Ascending aorta (tissue), 2 donors: Measurements from ENCODE around the gene WASHC4. TPM values are rescaled to one million over a fixed set of nuclear protein-coding genes. Genes with fewer than 3 reads are reported as not detected.

Experiments used
- DNase-seq, 2 donors: peaks; one replicate each; pipeline ENCODE4 v3.0.0-alpha.2; 2019; ENCODE audit warnings: low spot score in 2 of 2
- H3K27ac ChIP-seq, 2 donors: fragments of 200-600 bp; sonication (generic); one replicate each; pipeline ENCODE4 v1.5.1; 2016 to 2017; ENCODE audit warnings: mild to moderate bottlenecking in 1 of 2
- H3K27me3 ChIP-seq: fragments of 200-600 bp; sonication (generic); one replicate; pipeline ENCODE4 v1.5.1; 2017
- H3K36me3 ChIP-seq, 2 donors: fragments of 200-600 bp; sonication (generic); one replicate each; pipeline ENCODE4 v1.5.1; 2016
- H3K4me1 ChIP-seq, 2 donors: fragments of 200-600 bp; sonication (generic); one replicate each; pipeline ENCODE4 v1.5.1; 2016 to 2017; ENCODE audit warnings: mild to moderate bottlenecking in 1 of 2
- H3K4me3 ChIP-seq, 2 donors: fragments of 200-600 bp; sonication (generic); one replicate each; pipeline ENCODE4 v1.5.1; 2016 to 2017; ENCODE audit warnings: mild to moderate bottlenecking in 1 of 2
- H3K9me3 ChIP-seq, 2 donors: fragments of 200-600 bp; sonication (generic); one replicate each; pipeline ENCODE4 v1.5.1; 2016
- intact Hi-C: fragments of 100-400 bp; cut with DNase I; formaldehyde crosslinking; loops from one replicate; pipeline ENCODE4 v1.15.1; 2023
- total RNA-seq: library from RNA; depleted of rRNA; stranded (reverse); fragments of >200 nt; gene quantifications from one replicate; pipeline ENCODE4 v1.1.0, GENCODE V29; 2016
- TF ChIP-seq, protein P1 (sequence below), 3 experiments: fragments of 200-600 bp in 2 of 3; fragments of 450-650 bp in 1 of 3; sonication (generic) in 2 of 3; IDR thresholded peaks; one replicate each; pipeline ENCODE4 v1.5.1; 2016 to 2019; ENCODE audit warnings: antibody characterized with exemption in 3 of 3, mild to moderate bottlenecking in 1 of 3, moderate library complexity in 1 of 3

WASHC4 gene
- total RNA-seq, 1 donor from 2014 or later = 22.8 TPM

DNA sequence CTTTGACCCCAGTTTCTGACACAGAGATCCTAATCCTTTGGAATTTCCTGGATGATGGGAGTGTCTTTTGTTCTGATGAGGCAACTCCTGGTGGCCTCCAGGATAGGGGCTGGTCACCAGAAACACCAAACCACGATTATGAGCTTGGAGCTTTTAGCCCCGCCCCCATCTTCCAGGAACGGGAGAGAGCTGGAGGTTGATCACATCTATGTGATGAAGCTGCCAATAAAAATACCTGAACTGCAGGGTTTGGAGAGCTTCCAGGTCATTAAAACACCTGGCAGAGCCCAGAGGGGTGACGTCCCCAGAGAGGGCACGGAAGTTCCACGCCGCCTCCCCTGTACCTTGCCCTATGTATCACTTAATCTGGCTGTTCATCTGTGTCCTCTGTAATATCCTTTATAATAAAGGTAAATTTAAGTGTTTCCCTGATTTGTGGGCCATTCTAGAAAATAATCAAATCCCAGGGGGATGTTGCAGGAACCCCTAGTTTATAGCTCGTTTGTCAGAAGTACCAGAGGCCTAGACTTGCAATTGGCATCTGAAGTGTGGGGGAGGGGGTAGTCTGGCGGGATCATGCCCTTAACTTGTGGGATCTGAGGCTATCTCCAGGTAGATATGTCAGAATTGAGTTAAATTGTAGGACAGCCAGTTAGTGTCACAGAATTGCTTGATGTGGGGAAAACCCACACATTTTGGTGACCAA lies 107.3 kb downstream of the WASHC4 start:
- H3K27ac ChIP-seq = no peak overlapping the region

GRCh38 chr12:105218434-105218833 lies 110.9 kb downstream of the WASHC4 start:
- intact Hi-C loops = no loop called here
- no peak for DNase-seq
- Histone ChIP-seq H3K36me3 (peaks cover 27 to 53% of the 10 kb centered on the region in 2 donors), H3K4me3 (no peak overlapping the region), H3K27me3 (no peaks in the 10 kb centered on the region), H3K4me1 (peaks cover 0 to 10% of the 10 kb centered on the region in 2 donors), H3K27ac (no peak overlapping the region), H3K9me3 (no peaks in the 10 kb centered on the region)
- TF ChIP-seq, protein P1, sequence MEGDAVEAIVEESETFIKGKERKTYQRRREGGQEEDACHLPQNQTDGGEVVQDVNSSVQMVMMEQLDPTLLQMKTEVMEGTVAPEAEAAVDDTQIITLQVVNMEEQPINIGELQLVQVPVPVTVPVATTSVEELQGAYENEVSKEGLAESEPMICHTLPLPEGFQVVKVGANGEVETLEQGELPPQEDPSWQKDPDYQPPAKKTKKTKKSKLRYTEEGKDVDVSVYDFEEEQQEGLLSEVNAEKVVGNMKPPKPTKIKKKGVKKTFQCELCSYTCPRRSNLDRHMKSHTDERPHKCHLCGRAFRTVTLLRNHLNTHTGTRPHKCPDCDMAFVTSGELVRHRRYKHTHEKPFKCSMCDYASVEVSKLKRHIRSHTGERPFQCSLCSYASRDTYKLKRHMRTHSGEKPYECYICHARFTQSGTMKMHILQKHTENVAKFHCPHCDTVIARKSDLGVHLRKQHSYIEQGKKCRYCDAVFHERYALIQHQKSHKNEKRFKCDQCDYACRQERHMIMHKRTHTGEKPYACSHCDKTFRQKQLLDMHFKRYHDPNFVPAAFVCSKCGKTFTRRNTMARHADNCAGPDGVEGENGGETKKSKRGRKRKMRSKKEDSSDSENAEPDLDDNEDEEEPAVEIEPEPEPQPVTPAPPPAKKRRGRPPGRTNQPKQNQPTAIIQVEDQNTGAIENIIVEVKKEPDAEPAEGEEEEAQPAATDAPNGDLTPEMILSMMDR (IDR thresholded peaks at IDR 0.05) = no peak

More for the DNA sequence above, 107.3 kb downstream of the WASHC4 start:
- Histone ChIP-seq H3K27me3 (no peaks in the 10 kb centered on the region), H3K36me3 (peaks cover 21 to 62% of the 10 kb centered on the region in 2 donors), H3K4me3 (no peak overlapping the region), H3K4me1 (peaks cover 0 to 4% of the 10 kb centered on the region in 2 donors), H3K9me3 (no peaks in the 10 kb centered on the region)
- TF ChIP-seq, protein P1 (IDR thresholded peaks at IDR 0.05) = no peak
- intact Hi-C loops = no loop called here
- no peak for DNase-seq

Other genes with a start within 250 kb of the WASHC4 start
- 15.6 TPM for gene SLC41A2, start 149.4 kb upstream of the WASHC4 start, total RNA-seq
- 31.9 TPM for gene NOPCHAP1, start 121.4 kb upstream of the WASHC4 start, total RNA-seq
- gene ALDH1L2, start 23.3 kb upstream of the WASHC4 start, total RNA-seq = 68.9 TPM
- gene APPL2, start 128.4 kb downstream of the WASHC4 start, total RNA-seq = 4.6 TPM
- gene C12orf75, start 223.0 kb downstream of the WASHC4 start, total RNA-seq = 56.5 TPM